ENCODE results near the gene MYT1.

The MYT1 gene

DNA sequence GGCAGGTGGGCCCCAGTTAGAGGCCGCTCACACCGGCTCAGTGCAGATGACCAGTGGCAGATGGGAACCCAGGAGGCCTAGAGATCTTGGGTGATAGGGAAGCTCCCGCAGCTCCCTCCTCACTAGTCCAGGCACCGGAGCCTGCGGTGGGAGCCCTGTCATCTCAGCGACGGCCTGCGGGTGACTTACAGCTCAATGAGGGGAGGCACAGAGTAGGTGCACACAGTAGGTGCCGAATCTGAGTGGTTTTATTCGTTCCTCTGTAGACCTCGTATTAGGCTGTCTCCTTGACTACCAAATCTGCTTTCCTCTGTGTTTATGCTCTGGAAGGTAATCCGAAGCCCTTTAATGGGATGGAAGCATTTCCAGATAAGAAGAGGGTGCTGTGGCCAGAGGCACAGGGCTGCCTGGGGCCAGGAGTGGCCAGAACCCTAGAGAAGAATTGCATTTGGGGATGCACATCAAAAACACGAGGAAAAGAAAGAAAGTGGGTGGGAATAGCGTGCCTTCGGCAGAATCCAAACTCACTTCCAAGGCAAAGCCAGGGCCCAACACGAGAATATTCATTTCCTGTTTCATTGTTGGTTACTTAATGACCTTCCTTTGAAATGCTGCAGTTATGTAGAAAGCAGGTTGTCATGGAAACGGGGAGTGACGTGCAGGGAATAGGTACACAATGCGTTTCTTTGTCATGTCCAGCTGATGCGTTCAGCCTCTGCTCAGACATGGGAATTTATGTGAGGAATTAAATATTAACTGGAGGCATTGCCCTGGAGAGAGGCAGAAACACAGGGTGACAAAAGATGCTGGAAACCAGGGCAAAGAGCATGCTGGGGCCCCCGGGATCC, 24.7 kb downstream of the MYT1 start:
- DNase-seq (ENCODE audit: low spot score), result peak; percentile 76

DNA sequence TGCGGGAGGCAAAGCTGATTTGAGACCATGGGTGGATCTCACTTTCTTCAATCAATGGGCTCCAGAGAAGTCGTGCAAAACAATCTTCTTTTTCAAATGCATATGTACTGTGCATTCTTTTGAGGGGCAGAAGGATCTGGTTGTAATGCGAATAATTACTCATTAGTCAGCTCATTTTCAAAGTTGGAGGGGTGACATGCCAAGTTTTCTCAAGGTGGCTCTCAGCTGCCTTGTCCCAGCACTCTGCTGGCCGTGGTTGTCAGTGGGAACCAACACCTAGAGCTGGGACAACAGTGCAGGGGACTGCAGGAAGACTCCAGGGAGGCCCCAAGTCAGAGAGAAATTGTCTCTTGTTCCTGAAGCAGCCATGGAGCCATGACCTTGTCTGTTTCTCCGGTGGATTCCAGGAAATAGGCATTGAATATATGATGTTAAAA, 25.3 kb downstream of the MYT1 start:
- ChIA-PET CTCF (no interaction called here), POLR2A (ENCODE audit: low non-redundant PET) (no interaction called here)
- no peak for DNase-seq (ENCODE audit: low spot score)
- no peak for TF ChIP-seq CTCF (conservative IDR thresholded peaks at IDR 0.05; ENCODE audit: low read depth)
- H3K27ac ChIP-seq, result no peak overlapping the region

More for the DNA sequence above, 24.7 kb downstream of the MYT1 start:
- ChIA-PET POLR2A (ENCODE audit: low non-redundant PET) (no interaction called here), CTCF (interaction anchor here (0.7 kb wide), 1 partner anchor 37 kb away, joined by 4 read pairs; no protein-coding TSS in a partner anchor)
- H3K27ac ChIP-seq, result no peak overlapping the region
- no peak for TF ChIP-seq CTCF (conservative IDR thresholded peaks at IDR 0.05; ENCODE audit: low read depth)

- CTCF ChIA-PET, result no interaction called here
- no peak for TF ChIP-seq CTCF (conservative IDR thresholded peaks at IDR 0.05; ENCODE audit: low read depth)
- POLR2A ChIA-PET (ENCODE audit: low non-redundant PET), result no interaction called here
Observed at GRCh38 chr20:64189986-64190385, 25.7 kb downstream of the MYT1 start.

DNA sequence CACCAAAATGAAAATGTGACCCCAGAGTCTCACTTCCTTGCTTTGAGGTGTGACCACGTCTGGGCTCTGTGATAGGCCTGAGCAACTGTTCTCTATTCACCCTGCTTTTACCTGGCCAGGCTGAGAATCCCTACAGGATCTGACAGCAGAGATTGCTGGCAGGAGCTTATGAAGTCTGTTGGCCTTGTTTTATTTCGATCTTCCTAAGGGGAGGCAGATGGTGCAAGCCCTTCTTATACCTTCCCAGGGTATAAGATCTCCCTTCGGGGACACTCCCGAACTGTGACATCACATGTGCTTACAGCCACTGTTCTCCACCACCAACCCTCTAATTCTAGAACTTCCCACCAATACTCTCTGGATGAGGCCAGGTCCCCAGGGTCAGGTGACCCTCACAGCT, 26.8 kb downstream of the MYT1 start:
- CTCF ChIA-PET, result no interaction called here
- no peak overlapping the region for H3K27ac ChIP-seq
- POLR2A ChIA-PET (ENCODE audit: low non-redundant PET), result no interaction called here
- no peak for DNase-seq (ENCODE audit: low spot score)
- no peak for TF ChIP-seq CTCF (conservative IDR thresholded peaks at IDR 0.05; ENCODE audit: low read depth)

More at GRCh38 chr20:64189986-64190385, 25.7 kb downstream of the MYT1 start:
- H3K27ac ChIP-seq, result no peak overlapping the region
- no peak for DNase-seq (ENCODE audit: low spot score)

GRCh38 chr20:64192406-64192805, 28.2 kb downstream of the MYT1 start:
- TF ChIP-seq CTCF (conservative IDR thresholded peaks at IDR 0.05; ENCODE audit: low read depth), result no peak
- no peak for DNase-seq (ENCODE audit: low spot score)
- POLR2A ChIA-PET (ENCODE audit: low non-redundant PET), result no interaction called here
- CTCF ChIA-PET, result interaction anchor here (0.7 to 0.9 kb wide), 2 partner anchors 10 to 811 kb away, joined by 3 read pairs; no protein-coding TSS in a partner anchor
- no peak overlapping the region for H3K27ac ChIP-seq

DNA sequence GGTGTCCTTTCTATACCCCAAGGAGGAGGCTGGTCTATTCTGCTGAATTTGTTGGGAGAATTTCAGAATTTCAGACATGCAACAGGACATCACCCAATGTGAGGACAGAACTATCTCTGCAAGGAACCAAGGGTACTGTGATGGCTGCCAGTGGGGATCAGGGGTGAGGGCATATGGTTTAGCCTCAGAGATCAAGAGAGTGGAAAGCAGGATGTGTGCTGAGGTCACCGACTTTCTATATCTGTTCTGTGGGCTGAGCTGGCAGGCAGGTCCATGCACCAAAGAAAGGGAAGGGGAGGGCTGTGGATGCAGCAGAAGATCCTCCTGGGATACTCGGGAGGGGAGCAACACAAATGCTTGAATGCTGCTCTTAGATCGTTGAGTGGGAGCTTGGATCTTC, 28.8 kb downstream of the MYT1 start:
- ChIA-PET CTCF (interaction anchor here (0.6 to 0.9 kb wide), 2 partner anchors 8 to 9 kb away, joined by 3 read pairs; no protein-coding TSS in a partner anchor), POLR2A (ENCODE audit: low non-redundant PET) (no interaction called here)
- DNase-seq (ENCODE audit: low spot score), result no peak
- no peak overlapping the region for H3K27ac ChIP-seq
- TF ChIP-seq CTCF (conservative IDR thresholded peaks at IDR 0.05; ENCODE audit: low read depth), result no peak

Data from RWPE1 (cell line).